GM21825 (cell line): Measurements from ENCODE around the gene VSIG2.

Experiments used
- ATAC-seq: cut with Tn5 transposase; IDR thresholded peaks from one replicate; pipeline ENCODE4 v1.9.1; 2021; ENCODE audit warnings: mild to moderate bottlenecking, moderate library complexity; ENCODE audit not compliant: unreplicated experiment

The VSIG2 gene

DNA sequence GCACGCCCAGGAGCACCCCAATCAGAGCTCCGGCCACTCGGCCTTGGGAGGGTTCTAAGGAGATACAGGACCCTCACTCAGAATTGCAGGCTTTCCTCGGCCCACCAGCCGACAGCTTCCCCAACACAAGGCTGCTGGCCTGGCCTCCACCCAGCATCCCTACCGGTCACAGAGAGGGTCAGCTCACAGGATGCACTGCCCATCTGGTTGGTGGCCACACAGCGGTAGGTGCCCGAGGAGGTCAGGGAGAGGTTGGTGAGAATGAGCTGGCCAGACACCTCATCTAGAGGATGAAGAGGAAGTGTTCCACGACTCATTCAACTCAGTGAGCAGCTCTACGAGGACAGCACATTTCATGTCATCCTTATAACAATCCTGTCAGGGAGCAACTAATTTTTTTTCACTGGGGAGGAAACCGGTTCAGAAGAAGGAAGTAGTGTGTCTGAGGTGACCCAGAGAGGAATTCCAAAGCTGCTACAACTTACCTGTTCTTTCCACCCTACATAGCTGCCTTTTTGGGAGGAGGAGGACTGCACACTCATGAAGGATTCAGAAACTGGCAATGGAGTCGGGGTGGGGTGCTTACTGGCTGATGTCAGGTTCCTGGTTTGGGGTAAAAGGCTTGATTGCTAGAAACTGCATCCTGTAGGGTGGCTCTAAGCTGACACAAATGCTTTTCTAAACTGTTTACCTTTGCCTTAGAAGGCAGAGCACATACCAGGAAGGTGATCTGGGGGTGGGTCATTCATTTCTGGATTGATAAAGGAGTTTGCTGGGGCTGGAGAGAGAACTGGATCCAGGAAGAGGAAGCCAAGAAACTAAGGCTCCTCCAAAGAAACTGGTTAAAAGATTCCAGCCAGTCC lies 3.3 kb downstream of the VSIG2 start:
- no peak for ATAC-seq

DNA sequence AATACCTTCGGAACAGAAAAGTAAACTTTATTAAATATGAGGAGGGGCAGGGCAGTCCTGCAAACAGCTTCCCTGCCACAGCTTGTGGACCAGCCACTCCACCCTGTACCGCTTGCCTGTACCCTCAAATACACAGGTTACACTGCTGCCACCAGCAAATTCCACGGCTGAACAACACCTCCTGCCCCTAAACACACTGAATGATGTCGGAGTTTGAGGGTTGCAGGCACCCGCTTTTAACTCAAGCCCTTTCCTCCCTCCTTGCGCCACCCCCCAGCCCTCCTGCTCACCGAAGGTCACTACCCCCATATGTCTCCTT lies 4.0 kb downstream of the VSIG2 start:
- no peak for ATAC-seq

DNA sequence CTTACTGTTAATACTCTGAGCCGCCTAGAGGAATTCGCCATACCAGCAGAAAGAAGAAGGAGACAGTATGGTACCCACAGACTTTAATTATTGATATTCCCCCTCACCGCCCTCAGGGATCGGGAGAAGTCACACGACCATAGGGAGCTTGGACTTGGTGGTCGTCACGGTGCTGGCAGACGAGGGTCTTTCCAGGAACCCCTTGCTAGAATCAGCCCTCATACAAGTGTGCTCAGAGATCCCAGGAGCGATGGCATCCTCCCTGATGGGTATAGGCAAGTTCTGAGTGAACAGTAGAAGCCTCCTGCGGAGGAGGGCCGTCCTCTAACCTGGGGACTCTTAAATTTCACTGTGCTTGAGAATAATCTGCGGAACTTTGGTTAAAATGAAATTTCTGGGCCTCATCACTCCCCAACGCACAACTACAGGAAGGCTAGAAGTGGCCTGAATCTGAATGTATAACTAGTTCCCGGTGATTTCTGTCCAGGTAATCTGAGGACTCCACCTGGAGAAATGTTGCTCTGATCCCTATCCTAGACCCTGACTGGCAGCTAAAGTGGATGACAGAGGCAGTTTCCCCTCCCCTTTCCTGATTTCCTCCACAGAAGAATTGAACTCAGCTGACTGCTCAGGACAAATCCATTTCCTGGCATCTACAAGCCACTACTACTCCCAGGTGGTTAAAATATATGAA lies 4.5 kb downstream of the VSIG2 start:
- no peak for ATAC-seq

DNA sequence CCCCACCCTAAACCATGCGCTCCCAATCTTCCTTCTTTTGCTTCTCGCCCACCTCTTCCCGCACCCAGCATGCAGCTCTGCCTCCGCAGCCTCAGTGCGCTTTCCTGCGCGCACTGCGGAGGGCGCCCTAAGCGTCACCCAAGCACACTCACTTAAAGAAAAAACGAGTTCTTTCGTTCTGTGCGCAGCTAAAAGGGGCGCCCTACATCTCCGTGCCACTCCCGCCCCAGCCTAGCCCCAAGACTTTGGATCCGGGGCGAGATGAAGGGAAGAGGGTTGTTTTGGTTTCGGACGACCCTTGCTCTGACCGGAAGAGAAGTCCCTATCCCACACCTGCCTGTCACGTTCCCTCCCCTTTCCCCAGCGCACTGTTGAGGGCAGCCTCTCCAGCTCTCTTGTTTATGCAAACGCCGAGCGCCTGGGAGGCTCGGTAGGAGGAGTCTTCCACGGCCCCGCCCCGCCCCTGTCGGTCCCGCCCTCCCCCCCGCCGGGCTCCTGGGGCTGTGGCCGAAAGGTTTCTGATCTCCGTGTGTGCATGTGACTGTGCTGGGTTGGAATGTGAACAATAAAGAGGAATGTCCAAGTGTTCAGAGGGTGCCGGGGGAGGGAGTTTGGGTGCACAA lies 5.3 kb downstream of the VSIG2 start:
- peak; percentile 92 for ATAC-seq

DNA sequence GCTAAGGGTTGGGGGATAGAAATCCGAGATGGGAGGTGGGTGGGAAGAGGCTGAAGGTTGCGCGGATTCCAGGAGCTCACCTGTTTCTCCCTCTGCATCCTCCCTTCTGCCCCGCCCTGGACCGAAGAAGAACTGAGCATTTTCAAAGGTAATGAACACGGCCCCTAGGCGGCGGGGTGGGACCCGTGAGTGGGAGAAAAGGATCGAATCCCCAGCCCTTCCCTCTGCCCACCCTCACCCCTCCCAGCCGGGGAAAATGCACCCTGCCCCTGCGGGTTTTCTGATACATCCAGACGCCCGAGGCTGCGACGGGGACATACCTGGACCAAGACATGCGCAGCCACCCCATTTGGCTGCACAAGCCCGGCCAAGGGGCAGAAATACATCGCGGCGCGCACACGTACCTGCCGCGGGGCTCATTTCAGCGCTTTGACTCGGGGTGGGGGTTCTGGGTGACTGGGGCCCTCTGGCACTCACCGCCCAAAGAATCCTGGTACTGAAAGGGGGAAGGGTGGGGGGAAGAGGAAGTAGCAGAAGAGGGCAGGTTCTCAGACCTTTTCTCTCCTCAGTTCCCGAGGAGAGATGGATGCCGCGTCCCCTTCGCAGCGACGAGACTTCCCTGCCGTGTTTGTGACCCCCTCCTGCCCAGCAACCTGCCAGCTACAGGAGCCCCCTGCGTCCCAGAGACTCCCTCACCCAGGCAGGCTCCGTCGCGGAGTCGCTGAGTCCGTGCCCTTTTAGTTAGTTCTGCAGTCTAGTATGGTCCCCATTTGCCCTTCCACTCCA lies 6.0 kb downstream of the VSIG2 start:
- ATAC-seq = peak; percentile 16

DNA sequence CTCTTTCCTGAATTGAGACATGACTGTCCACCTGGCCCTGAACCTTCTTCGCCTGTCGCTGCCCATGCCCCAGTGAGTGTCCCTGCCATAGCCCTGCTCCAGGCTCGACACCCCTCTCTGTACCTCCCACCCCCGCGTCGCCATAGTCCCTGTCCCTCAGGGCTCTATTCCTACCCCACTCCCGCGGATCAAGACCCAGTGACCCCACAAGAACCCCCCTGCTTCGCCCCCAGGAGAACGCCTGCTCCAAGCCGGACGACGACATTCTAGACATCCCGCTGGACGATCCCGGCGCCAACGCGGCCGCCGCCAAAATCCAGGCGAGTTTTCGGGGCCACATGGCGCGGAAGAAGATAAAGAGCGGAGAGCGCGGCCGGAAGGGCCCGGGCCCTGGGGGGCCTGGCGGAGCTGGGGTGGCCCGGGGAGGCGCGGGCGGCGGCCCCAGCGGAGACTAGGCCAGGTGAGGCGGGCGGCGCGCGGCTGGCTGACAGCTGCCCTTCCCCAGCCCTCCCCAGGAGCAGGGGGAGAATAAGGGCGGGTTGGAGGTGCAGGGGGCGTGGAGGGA lies 6.7 kb downstream of the VSIG2 start:
- ATAC-seq = no peak

DNA sequence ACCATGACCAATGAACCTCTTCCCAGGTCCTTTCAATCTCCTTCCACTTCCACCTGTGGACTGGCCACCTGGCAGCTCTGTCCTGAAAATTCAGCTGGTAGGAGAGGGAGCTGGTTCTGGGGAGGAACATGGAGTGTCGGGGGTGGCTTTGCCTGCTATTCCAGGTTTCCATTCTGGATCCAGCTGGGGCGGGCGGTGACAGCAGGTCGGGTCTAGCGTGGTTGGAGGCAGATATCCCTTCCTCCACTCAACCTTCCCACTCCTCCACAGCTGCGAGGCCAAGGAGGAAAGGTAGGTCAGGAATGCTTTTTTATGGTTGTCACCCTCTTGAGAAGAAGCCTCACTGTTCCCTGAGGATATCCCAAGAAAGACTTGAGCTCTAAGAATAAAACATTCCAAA lies 9.0 kb downstream of the VSIG2 start:
- no peak for ATAC-seq

DNA sequence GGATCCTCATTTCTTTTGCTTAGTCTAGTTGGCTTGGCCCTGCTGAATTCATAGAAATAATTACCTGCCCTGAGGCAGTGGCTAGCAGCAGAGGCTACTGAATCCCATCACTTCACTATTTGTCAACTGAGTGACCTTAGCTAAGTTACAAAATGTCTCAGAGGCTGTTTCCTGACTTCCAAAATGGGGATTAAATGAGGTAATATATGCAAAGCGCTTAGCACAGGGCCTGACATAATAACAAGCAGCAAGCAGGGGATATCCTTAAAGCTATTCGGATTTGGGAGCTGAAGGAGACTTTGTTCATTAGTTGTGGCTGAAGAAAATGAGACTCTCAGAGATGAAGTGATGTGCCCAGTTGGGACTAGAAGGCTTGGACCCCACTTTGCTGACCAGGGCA lies 9.5 kb downstream of the VSIG2 start:
- no peak for ATAC-seq

DNA sequence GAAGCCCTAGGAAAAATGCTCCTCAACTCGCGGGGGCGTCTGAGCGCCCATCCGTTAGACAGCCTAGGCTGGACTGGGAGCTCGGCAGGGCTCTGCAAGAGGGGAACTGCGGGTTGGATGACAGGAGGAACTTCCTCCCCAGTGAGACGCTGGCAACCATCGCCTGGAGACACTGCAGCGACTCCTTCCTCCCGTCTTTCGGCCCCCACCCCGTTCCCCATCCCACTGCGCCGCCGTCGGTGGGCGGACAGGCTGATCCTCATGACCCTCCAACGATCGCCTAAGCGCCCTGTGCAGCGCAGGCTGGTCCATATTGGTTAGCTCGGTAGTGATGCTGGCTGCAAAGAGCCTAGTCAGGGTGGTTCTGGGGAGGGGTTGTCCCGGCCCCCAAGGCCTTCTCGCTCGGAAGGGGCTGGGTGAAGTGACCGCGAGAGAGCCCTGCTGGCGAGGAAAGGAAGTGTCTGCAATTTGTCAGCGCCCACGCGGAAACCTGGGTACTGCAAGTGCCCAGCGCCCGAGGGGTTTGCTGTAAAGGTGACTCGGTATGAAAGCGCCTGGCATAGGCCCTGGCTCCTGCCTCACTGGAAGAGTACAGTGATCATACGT lies 11.7 kb downstream of the VSIG2 start:
- peak; percentile 50 for ATAC-seq

DNA sequence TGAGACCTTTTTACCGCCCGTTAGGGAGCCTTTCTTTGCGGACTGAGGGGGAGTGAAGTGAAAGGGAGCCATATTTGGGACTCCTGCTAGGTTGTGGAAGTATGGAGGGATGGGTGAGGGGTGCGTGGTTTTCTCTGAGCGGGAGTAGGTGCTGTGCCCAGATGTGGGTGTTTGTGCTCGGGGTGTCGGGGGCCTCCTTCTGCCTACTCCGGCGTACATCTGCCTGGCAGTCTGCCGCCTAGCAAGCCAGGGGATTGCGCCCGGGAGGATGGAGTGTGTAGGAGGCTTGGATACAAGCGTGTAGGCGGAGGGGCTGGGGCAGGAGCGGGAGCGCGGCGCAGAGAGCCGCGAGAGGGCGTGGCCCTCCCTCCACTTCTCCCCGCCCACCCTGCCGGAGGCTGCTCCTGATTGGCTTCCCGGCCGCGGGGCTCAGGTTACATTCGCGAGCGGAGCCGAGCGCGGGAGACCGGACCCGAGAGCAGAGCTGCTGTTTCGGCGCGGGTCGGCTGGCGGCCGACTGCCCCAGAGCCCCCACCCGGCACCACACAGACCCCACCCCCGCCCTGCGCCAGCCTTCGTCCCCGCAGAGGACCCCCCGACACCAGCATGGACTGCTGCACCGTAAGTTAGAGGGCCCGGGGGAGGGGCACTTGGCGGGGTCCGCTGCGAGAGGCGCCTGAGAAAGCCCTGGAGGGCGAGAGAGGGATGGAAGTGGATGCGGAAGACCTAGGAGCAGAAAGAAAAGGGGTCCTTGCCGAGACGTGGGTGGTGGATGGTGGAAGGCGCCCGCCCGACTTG lies 12.4 kb downstream of the VSIG2 start, which contains the start of gene NRGN:
TSS of gene NRGN (plus strand) at position 464 of the 798 bp plus-strand sequence. CDS start at position 607, 143 bp downstream.
- ATAC-seq = peak; percentile 98

DNA sequence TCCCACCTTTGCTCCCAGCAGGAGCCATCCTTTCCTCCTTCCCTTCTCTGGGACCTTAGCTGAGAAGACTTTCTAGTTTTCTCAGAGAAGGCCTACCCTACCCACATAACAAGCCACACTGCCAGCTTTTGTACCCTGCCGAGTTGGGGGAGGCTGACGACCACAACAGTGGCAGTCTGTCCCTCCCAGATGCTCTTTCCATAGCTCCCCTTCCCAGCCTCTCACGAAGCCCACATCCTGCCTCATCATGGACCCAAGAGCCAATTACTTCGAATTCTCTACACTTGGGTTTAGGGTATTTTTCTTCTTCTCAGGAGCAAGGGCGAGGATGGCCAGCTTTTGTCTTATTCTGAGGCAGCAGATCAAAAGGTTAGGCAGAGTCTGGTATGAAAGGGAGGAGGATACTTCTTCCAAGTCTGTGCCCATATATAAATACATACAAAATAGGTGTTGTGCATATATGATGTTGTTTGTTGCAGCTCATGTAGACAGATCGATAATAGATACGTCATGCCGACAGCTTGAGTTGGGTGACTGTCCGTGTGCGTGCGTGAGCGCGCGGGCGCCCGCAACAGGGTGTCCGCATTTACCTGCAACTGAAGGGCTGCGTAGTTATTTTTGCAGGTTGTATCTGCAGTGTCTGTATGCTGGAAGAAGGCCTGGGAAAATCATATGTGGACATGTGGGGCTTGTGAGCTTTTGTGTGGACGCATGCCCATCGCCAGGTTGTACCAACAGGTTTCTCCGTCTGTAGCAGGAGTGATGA lies 13.2 kb downstream of the VSIG2 start:
- ATAC-seq = no peak

DNA sequence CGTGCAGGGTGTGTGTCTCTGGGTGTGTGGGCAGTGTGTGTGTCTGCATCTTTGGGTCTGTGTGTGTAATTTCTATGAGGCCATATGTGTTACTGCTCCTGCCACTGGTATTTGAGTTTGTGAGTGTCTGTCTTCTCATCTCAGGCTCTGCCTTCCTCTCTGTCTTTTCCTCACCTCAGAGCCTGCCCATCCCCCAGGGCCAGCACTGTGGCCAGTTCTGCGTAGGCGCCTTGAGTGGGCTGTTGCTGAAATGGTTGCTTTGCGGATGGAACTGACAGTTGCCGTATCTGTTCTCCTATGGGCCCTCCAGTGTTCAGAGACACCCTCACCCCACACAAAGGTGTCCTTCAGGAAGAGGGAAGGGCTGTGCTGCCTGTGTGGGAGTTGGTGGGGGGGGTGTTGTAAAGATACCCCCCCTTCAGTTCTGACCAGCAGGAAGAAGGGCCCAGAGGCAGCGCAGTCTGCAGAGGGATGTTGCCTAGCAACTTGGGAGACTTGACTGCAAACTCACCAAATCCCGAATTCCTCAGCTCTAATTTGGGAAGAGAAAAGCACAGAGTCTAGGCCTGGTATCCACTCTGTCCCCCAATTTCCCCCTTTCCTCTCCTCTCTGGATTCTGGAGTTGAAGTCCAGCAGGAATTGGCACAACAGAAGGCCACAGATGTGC lies 14.3 kb downstream of the VSIG2 start:
- no peak for ATAC-seq

DNA sequence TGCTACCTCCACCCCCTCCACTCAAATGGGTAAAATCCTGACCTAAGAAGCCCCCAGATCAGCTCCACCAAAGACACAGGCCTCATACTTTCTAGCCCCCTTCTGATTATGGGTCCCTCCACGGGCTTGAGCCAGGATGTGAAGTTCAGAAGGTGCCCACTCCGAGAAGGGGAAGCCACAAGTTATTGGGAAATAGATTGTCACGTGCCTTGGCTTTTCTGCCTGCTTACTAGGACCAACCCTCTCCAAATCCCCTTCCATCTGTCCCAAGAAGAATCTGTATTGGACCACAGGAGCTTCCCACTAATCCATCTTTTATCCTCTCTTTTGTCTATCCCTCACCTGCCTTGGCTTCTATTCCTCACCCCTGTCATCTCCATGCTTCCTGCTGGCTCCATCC lies 15.3 kb downstream of the VSIG2 start:
- no peak for ATAC-seq

DNA sequence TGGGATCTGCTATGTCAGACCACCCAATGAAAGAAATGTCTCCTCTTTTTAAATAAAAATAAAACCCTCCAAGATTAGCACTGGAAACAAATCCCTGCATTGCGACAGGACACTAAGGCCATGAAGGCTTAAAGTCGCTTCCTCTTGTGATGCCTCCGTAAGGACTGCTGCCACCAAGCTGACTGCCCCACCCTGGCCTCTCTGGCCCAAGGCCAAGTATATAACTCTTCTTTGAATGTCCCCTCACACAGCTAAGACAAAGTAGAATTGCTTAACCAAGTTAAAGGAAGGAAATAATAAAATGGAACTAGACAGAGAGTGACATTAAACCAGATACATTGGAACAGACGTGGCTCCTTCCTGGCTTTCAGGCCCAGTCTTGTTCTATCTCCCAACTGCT lies 19.8 kb downstream of the VSIG2 start:
- ATAC-seq = no peak

DNA sequence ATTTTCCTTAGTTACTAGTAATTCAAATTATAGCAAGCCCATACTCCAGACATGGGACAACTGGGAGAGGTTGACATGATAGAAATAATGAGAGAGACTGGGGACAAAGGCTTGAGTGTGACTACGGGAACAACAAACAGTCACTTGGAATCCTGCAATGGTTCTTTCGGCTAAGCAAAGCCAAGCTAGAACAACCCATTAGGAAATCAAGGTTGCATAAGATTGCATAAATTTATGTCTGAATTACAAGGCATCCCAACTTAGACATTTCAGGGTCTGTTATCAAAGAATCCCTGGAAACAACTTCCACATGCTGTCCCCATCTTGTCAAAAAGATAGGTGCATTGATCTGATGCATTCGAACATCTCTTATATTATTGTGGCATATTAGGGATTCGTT lies 22.5 kb downstream of the VSIG2 start:
- ATAC-seq = no peak

DNA sequence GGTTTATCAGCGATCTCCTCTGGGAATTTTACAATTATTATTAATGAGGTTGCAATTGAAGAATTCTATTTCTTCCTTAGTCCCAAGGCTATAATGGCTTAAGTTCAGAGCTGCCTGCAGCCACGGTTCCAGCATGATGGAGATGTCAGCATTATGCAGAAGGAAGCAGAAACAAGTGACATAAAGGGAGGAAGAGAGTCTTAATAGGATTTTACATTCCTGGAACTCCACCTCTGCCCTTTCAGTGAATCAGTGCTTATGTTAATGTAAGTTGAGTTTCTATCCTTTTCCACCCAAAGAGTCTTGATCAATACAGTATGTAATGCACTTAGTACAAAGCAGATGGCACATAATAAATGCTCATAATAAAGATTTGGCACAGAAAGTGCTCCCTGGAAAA lies 23.9 kb downstream of the VSIG2 start:
- ATAC-seq = no peak

DNA sequence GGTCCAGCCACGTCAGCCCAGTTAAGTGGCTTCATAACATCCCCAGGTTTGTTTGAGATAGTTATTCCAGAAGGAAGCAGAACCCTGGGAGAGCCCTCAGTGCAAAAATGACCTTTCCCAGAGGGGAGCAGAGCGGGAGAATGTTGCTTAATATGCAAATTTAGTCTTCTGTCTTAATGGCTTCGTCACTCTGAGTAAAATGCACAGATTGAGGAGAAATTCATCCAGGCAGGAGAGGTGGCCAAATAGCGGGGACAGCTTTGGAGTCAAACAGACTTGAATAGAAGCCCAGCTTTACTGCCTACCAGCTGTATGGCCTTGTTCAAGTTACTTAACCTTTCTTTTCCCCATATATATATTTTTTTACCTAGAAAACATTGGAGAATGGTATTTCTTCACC lies 24.6 kb downstream of the VSIG2 start:
- ATAC-seq = no peak

DNA sequence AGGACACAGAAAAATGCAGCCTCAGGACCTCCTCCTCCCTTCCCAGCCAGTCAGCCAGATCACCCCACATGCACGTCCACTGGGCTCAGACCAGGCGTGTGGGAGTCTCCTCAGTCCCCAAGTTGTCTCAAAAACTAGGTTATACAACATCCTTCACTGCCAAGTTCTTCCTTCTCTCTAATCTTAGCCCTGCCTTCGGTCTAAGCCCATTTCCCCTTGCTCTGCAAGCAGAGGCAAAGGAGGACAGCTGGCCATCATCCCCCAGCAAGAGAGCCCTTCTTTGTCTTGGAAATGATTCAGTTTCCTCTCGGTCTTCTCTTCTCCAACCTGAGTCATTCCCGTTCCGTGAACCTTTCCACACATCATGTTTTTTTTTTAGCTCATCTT lies 26.3 kb downstream of the VSIG2 start:
- peak; percentile 15 for ATAC-seq
